GM18520 (cell line): ENCODE measurements around the gene MAGIX.

Source experiments
- ATAC-seq: cut with Tn5 transposase; IDR thresholded peaks from one replicate; pipeline ENCODE4 v1.9.1; 2021; ENCODE audit not compliant: unreplicated experiment

Gene MAGIX

DNA sequence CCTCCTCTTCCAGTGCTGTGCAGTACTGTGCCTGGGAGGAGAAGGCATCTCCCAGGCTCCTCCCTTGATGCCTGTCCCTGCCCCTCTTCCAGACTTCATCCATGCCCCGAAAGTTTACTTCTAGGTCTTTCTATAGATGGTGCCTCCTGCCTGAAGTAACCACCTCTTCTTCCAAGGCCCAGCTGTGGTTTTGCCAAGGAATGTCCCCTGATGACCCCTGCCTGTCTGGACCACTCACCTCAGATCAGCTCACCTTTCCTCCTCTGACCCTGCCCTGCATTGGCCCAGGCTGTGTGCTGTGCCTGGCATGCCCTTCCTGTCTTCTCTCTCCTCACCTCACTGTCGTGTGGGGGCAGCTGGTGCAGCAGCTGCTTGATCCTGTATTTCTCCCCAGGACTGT, 16.8 kb downstream of the MAGIX start:
- no peak for ATAC-seq

GRCh38 chrX:49183701-49184281, 21.2 kb downstream of the MAGIX start:
- no peak for ATAC-seq

DNA sequence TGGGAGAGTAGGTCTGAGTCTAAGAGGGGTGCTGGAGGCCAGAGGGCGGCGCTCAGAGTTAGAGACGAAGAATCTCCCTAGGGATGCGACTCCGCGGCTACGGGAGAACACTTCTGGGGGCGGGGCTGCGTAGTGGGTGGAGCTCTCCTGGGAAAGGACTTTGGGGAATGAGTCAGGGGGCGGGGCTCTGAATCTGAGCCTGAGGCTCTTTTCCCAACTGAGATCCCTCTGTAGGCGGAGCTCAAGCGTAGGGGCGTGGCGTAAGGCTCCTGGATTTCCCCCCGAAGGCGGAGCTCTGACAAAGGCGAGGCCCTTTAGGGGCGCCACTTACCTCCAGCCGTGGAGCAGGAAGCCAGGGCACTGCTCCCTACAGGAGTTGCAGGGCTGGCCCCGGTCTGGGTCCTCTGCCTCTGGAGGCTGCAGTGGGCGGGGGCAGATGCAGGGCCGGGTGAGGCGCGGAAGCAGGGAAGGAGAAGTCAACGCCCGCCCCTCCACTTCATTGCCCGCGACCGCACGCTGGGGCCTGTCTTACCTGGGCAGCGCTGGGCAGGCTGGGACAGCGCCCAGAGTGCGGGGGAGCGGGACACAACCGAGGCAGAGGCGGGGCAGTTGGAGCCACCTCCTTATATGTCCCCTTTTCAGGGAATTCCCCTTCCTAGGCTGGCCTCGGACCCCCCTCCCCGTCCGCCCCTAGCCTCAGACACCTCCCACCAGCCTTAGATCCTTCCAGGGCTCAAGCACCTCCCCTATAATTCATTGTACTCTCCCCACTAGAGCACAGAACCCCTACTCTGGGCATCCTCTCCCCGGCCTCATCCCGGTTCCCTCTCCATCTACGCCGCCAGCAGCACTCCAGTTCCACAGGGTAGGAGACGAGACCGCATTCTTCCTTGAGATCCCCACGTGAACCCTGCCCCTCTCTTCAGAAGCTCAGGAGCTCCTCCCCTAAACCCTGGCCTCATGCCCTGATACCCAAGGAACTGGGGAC, 22.0 kb downstream of the MAGIX start:
- no peak for ATAC-seq

- ATAC-seq = peak; percentile 20
Measured at GRCh38 chrX:49186125-49187027, 23.8 kb downstream of the MAGIX start, which contains the start of gene PRICKLE3. Gene PRICKLE3 (minus strand): TSS chrX:49186373. CDS start chrX:49186297, 76 bp downstream.

DNA sequence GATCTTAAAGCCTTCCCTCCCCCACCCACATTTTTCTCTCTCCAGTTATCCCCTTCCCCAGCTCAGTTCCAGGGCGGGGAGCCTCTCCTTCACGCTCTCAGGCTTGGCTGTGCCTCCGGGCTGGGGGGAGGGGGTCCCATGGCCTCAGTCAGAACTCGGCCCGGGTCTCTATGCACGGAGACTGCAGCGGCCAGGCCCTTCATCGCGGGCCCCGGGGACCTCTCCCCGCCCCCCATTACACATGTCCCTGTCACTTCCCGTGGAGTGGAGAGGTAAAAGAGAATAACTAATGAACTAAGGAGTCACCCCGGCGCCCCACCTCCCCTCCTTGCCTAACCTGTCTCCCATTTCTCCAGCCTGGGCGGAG, 24.5 kb downstream of the MAGIX start:
- ATAC-seq = no peak

DNA sequence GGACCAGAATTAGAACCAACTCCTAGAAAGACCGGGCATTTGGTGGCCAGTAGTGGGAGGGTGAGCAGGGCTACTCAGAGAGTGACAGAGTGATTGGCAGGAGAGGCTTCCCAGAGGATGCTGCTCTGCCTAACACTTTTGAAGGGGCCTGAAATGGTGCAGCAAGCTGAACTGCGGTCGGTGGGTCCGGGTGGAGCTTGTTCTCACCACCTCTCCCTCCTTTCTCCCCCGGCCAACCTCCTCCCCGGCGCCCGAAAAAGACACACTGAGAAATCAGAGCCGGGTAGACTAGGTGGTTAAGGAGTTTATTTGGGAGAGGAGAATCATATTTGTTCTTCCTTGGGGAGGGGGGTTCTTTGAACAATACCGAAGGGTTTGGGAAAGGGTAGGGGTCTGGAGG, 25.0 kb downstream of the MAGIX start:
- ATAC-seq = no peak

DNA sequence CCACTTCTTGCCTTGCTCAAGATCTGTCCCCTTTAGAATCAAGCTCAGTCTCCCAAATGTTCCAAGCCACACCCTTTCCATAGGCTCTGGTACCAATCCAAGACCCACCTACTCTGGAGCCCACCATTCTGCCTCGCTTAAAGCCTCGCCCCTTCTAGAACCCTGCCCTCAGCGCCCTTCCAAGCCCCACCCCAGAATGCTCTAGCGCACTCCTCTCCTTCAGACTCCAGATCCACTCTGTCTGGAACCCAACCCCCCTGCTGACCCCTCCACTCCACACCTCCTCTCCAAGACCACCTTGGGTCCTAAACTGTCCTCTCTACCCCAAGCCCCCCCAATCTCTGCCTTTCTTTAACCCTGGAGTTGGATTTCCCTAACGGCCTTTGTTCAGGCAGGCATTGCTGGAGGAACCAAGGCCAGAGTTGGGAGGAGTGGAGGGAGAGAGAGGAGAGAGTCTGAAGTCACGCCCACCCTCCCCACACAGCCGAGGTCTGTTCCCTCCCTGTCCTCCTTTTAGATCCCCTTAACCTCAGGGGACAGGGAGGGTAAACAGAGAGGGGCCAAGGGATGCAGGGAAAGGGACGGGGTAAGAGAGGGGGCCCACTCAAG, 26.0 kb downstream of the MAGIX start:
- ATAC-seq = no peak

DNA sequence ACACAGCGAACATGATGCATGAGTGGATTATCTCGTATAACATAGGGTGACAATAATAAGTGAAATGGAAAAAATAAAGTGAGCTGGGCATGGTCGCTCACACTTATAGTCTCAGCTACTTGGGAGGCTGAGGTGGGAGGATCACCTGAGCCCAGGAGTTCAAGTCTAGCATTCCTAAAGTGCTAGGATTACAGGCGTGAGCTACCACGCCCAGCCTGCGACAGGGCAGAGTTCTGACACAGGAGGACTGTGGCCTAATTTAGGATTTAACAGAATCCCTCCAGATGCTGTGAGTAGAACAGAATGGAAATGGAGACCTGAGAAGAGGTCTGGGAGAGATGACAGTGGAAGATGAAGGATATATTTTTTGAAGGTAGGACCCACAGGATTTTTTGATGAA, 27.0 kb downstream of the MAGIX start:
- no peak for ATAC-seq

GRCh38 chrX:49190821-49191573, 28.4 kb downstream of the MAGIX start:
- peak; percentile 81 for ATAC-seq

- ATAC-seq = no peak
Measured at GRCh38 chrX:49191574-49192011, 29.0 kb downstream of the MAGIX start.

- no peak for ATAC-seq
Measured at GRCh38 chrX:49192722-49193328, 30.3 kb downstream of the MAGIX start.

DNA sequence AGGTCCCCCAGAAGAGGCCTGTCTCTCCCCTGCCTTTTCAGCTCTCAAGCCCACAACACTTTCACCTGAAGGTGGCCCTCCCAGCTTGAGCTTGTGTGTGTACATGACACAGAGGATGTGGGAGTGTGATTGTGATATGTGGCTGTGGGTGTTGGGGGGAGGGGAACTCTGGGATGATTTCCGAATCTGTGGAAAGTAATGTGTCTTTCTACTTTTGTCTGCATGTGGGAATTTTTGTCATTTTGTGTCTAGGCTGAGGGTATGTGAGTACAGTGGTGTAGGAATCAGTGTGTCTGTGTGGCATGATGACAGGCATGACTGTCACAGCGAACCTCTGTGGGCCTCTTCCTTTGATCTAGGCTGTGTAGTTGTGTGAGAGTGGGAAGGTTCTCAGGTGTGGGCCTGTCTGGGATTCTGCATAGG, 31.0 kb downstream of the MAGIX start:
- ATAC-seq = no peak

GRCh38 chrX:49197543-49198087, 35.1 kb downstream of the MAGIX start:
- no peak for ATAC-seq

- no peak for ATAC-seq
Measured at GRCh38 chrX:49198540-49199314, 36.2 kb downstream of the MAGIX start.

GRCh38 chrX:49199315-49199595, 36.7 kb downstream of the MAGIX start:
- ATAC-seq = no peak

DNA sequence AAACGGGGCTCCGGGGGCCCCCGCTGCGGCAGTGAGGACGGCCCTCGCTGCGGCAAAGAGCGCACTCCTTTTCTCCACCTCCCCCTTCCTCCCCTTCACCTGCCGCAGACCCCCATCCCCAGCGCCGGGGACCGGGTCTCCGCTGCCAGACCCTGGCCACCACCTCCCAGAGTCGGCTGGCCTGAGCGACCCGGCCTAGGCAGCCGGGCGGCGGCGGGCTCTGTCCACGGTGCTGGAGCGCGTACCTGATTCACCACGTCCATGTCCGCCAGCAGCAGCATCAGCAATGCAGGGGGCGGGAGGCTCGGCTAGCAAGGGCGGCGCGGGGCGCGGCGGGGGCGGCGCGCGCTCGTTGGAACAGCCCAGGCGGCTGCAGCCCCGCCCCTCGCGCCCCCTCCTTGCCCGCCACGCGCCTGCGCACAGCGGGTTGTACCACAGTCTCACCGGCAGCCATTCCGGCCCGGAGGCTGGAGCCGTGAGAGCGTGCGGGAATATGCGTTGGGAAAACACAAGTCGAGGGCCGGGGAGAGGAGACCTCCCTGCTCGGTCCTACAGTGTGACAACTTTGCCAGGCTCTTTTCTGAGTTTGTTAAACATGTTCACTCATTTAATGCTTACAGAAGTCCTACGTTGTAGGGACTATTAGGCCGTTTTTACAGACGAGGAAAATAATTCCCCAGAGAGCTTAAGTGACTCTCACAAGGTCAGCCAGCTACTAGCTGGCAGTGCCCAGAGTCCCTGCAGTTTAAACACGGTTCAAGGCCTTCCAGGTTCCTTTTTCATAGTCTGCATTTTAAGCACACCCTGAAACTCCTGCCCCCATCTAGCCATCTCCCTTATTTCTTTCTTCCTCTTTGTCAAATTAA, 37.6 kb downstream of the MAGIX start, which contains the start of gene SYP:
Gene SYP, minus strand, starts transcription at position 288 of the 866 bp plus-strand sequence. Its CDS starts 7 bp downstream, at position 281.
- peak; percentile 98 for ATAC-seq

- ATAC-seq = no peak
Measured at GRCh38 chrX:49202022-49202421, 39.5 kb downstream of the MAGIX start.

DNA sequence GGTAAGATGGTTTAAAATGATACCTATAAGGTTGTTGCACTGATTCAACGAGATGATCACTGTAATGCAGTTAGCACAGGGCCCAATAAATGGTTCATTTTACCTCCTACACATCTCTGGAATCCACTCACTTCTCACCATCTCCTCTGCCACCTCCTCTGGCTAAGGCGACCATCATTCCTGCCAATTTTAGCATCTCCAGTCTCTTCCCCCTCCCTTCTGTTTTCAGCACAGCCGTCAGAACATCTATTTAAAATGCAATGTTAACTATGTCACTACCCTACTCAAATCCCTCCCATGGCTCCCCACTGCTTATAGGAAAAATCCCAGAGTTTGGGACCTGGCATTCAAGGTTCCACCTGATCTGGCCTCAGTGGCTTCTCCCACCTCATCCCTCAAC, 41.0 kb downstream of the MAGIX start:
- no peak for ATAC-seq
